ENCODE results near the gene TMEM51.

DNA sequence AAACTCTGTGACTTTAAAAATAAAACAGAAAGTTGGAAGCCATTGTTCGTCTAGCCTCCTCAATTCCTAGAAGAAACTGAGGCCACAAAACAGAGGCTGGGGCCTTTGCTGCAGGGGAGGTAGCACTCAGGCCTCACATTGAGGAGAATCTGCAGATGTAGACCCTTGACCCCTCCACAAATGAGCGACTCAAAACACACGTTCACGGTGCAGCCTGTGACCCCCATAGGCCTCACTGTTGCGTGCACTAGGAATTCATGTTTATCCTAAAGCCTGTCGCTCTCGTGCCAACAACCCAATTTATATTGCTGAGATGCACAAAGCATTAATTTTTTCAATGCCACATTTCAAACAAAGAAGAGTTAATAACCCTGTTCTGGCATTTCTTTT is 5.6 kb downstream of the TMEM51 start:
- TF ChIP-seq NR1H2 (CRISPR knock-in tag; IDR thresholded peaks at IDR 0.05), result no peak
- TF ChIP-seq, protein P1, sequence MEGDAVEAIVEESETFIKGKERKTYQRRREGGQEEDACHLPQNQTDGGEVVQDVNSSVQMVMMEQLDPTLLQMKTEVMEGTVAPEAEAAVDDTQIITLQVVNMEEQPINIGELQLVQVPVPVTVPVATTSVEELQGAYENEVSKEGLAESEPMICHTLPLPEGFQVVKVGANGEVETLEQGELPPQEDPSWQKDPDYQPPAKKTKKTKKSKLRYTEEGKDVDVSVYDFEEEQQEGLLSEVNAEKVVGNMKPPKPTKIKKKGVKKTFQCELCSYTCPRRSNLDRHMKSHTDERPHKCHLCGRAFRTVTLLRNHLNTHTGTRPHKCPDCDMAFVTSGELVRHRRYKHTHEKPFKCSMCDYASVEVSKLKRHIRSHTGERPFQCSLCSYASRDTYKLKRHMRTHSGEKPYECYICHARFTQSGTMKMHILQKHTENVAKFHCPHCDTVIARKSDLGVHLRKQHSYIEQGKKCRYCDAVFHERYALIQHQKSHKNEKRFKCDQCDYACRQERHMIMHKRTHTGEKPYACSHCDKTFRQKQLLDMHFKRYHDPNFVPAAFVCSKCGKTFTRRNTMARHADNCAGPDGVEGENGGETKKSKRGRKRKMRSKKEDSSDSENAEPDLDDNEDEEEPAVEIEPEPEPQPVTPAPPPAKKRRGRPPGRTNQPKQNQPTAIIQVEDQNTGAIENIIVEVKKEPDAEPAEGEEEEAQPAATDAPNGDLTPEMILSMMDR (IDR thresholded peaks at IDR 0.05), result no peak
